ENCODE measurements around the gene PAOX.
A peak's percentile ranks its signal among the peaks of the same experiment; 100 is the strongest.
"Not testable (repeated sequence)": the region's sequence is repeated elsewhere in the genome, so short reads cannot be mapped to it uniquely, and the experiment has no call there.

Gene PAOX

GRCh38 chr10:133365461-133366129 lies 13.5 kb upstream of the PAOX start:
- DNase-seq, result no peak

- DNase-seq, result no peak
These were observed 13.0 kb upstream of the PAOX start for GRCh38 chr10:133366130-133366478.

- DNase-seq, result no peak
These were observed 12.3 kb upstream of the PAOX start for GRCh38 chr10:133366751-133367150.

- not testable (repeated sequence) for DNase-seq
These were observed 11.6 kb upstream of the PAOX start for GRCh38 chr10:133367461-133367860.

GRCh38 chr10:133368153-133368552 lies 10.9 kb upstream of the PAOX start:
- DNase-seq, result no peak

GRCh38 chr10:133370030-133370786 lies 8.9 kb upstream of the PAOX start:
- no peak for DNase-seq

GRCh38 chr10:133372507-133372906 lies 6.6 kb upstream of the PAOX start:
- no peak for DNase-seq

GRCh38 chr10:133373174-133374090 lies 5.6 kb upstream of the PAOX start, which contains the start of gene ECHS1:
ECHS1 (minus strand) TSS chr10:133373354; CDS start chr10:133373333, 21 bp downstream.
- DNase-seq, result peak; percentile 95

GRCh38 chr10:133375357-133376115 lies 3.5 kb upstream of the PAOX start:
- DNase-seq, result no peak

GRCh38 chr10:133376183-133376582 lies 2.9 kb upstream of the PAOX start:
- DNase-seq, result not testable (repeated sequence)

- no peak for DNase-seq
These were observed 1.8 kb upstream of the PAOX start for GRCh38 chr10:133377025-133377817.

GRCh38 chr10:133377818-133378250 lies 1.2 kb upstream of the PAOX start:
- no peak for DNase-seq

- peak; percentile 60 to 68 for DNase-seq
These were observed 588 bp upstream of the PAOX start for GRCh38 chr10:133378251-133379096.

- DNase-seq, result no peak
These were observed 972 bp downstream of the PAOX start for GRCh38 chr10:133379801-133380666.

- no peak for DNase-seq
These were observed 2.0 kb downstream of the PAOX start for GRCh38 chr10:133381036-133381435.

- DNase-seq, result no peak
These were observed 4.5 kb downstream of the PAOX start for GRCh38 chr10:133383551-133383950.

- no peak for DNase-seq
These were observed 5.0 kb downstream of the PAOX start for GRCh38 chr10:133384071-133384470.

GRCh38 chr10:133385214-133385613 lies 6.2 kb downstream of the PAOX start:
- no peak for DNase-seq

GRCh38 chr10:133386951-133387350 lies 7.9 kb downstream of the PAOX start:
- not testable (repeated sequence) for DNase-seq

All from activated CD4-positive, alpha-beta T cell treated with anti-CD3 and anti-CD28 coated beads, Interleukin-2, amount 50 U/mL, for 48 hours (primary cell).